ENCODE data around the gene ELN. TPM values are rescaled to one million over a fixed set of nuclear protein-coding genes. Genes with fewer than 3 reads are reported as not detected.

Gene ELN
- total RNA-seq, 1 donor from 2014 or later = 83.3 TPM

DNA sequence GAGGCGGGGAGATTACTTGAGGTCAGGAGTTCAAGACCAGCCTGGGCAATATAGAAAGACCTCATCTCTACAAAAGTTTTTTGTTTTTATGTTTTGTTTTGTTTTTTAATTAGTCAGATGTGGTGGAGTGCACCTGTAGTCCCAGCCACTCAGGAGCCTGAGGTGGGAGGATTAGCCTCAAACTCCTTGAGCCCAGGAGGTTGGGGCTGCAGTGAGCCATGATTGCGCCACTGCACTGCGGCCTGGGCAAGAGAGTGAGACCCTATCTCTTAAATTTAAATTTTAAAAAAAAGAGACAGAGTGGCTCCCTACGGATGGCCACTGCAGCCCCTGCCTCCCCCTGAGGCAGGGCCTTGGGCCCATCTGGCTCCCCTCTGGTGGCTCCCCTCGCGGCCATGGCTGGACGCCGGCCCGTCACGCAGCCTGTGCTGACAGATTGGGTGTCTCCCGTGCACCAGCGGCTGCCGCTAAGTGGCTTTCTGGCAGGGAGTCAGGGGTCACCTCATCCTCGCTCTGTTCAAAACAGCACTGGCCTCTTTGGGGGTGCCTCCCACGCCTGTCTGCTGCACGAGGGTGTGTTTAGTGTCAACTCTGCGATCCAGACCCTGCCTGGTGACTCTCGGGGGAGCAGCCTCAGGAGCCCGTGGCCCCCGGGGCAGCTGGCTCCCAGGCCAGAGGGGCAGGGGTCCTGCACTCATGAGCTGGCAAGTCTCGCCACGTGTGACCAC, 44.4 kb upstream of the ELN start:
- intact Hi-C loops (cut with DNase I) = no loop called here
- TF ChIP-seq, protein P1, sequence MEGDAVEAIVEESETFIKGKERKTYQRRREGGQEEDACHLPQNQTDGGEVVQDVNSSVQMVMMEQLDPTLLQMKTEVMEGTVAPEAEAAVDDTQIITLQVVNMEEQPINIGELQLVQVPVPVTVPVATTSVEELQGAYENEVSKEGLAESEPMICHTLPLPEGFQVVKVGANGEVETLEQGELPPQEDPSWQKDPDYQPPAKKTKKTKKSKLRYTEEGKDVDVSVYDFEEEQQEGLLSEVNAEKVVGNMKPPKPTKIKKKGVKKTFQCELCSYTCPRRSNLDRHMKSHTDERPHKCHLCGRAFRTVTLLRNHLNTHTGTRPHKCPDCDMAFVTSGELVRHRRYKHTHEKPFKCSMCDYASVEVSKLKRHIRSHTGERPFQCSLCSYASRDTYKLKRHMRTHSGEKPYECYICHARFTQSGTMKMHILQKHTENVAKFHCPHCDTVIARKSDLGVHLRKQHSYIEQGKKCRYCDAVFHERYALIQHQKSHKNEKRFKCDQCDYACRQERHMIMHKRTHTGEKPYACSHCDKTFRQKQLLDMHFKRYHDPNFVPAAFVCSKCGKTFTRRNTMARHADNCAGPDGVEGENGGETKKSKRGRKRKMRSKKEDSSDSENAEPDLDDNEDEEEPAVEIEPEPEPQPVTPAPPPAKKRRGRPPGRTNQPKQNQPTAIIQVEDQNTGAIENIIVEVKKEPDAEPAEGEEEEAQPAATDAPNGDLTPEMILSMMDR (IDR thresholded peaks at IDR 0.05) = no peak
- Histone ChIP-seq H3K27ac (no peak overlapping the region), H3K9me3 (no peaks in the 10 kb centered on the region), H3K36me3 (no peaks in the 10 kb centered on the region), H3K27me3 (ENCODE audit: low read depth) (no peaks in the 10 kb centered on the region), H3K4me1 (no peaks in the 10 kb centered on the region), H3K4me3 (no peak overlapping the region)
- ATAC-seq = peak in 1 of 2 donors; percentile 10
- DNase-seq = peak; percentile 46

GRCh38 chr7:73984481-73985205, 43.3 kb upstream of the ELN start:
- ATAC-seq (no peak), DNase-seq (no peak)
- no peaks in the 10 kb centered on the region for H3K9me3 ChIP-seq
- no peak overlapping the region for H3K4me3 ChIP-seq
- no peaks in the 10 kb centered on the region for H3K4me1 ChIP-seq
- intact Hi-C loops (cut with DNase I) = no loop called here
- H3K27ac ChIP-seq = no peak overlapping the region
- H3K27me3 ChIP-seq (ENCODE audit: low read depth) = no peaks in the 10 kb centered on the region
- TF ChIP-seq, protein P1 (IDR thresholded peaks at IDR 0.05) = no peak
- H3K36me3 ChIP-seq = no peaks in the 10 kb centered on the region

DNA sequence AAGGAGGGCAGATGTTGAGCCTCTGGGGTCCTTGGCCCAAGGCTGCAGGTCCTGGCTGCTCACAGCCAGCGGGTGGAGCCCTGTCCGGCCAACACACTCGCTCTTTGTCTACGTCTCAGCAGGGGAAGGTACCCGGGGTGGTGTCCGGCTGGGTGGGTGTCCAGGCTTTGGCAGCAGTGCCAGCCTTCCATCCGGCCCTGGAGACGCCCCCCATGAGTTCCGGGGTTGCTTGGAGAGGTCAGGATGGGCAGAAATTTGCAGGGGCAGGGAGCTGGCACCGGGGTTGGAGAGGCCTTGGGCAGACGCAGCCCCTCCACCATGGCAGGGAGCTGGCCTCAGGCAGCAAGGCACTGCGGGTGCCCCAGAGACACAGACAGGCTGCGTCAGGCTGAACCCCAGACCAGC, 42.2 kb upstream of the ELN start:
- Histone ChIP-seq H3K27ac (peak overlapping the region; percentile 33), H3K9me3 (no peaks in the 10 kb centered on the region), H3K4me1 (no peaks in the 10 kb centered on the region), H3K27me3 (ENCODE audit: low read depth) (no peaks in the 10 kb centered on the region), H3K4me3 (no peak overlapping the region), H3K36me3 (no peaks in the 10 kb centered on the region)
- DNase-seq (no peak), ATAC-seq (peak; percentile 13 to 15)
- TF ChIP-seq, protein P1 (IDR thresholded peaks at IDR 0.05) = no peak
- intact Hi-C loops (cut with DNase I) = no loop called here

DNA sequence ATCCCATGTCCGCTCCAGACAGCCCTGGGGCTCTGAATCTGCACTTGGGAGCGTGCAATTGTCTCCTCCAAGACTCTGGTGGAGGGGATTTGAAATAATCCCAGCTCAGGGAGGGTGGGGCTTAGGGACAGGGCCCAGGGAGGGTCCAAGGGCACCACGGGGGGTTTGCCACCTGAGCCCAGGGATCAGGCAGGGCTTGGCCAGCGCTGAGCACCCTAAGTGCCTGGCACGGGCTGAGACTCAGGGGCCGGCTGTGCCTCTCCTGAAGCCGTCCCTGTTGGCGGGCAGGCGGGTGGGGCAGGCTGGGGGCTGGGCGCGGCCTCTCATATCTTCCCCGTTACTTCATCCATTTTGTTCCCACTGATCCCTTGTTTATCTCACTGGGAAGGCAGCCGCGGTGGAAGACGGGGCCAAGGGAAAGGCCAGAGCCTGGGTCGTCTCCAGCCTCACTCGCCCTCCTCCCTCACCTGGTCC, 41.8 kb upstream of the ELN start:
- H3K4me3 ChIP-seq = no peak overlapping the region
- TF ChIP-seq, protein P1 (IDR thresholded peaks at IDR 0.05) = no peak
- ATAC-seq (peak; percentile 26 to 46), DNase-seq (no peak)
- intact Hi-C loops (cut with DNase I) = no loop called here
- H3K36me3 ChIP-seq = no peaks in the 10 kb centered on the region
- H3K27ac ChIP-seq = peak overlapping the region; percentile 33
- no peaks in the 10 kb centered on the region for H3K4me1 ChIP-seq
- no peaks in the 10 kb centered on the region for H3K27me3 ChIP-seq (ENCODE audit: low read depth)
- no peaks in the 10 kb centered on the region for H3K9me3 ChIP-seq

DNA sequence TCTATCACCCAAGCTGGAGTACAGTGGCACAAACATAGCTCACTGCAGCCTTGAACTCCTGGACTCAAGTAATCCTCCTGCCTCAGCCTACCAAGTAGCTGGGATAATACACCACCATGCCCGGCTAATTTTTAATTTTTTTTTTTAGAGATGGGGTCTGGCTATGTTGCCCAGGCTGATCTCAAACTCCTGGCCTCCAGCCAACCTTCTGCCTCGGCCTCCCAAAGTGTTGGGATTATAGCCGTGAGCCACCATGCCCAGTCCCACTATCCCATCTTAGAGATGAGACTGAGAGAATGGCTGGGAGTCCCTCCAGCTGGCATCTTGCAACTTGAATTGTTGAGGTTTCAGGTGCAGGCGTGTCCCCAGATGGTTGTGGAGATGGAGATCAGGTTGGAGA, 40.7 kb upstream of the ELN start:
- Histone ChIP-seq H3K4me3 (no peak overlapping the region), H3K27ac (no peak overlapping the region), H3K36me3 (no peaks in the 10 kb centered on the region), H3K9me3 (no peaks in the 10 kb centered on the region), H3K27me3 (ENCODE audit: low read depth) (no peaks in the 10 kb centered on the region), H3K4me1 (peaks cover 5% of the 10 kb centered on the region)
- DNase-seq = no peak
- ATAC-seq = no peak
- TF ChIP-seq, protein P1 (IDR thresholded peaks at IDR 0.05) = no peak
- intact Hi-C loops (cut with DNase I) = no loop called here
